HEK293 (cell line): Measurements from ENCODE around the gene TCF15.
A peak's percentile ranks its signal among the peaks of the same experiment; 100 is the strongest.

Experiments used
- CTCF ChIA-PET: fragments of 350-600 bp; formaldehyde crosslinking; extraction: SDS; loops from one replicate; lab custom pipeline; 2021; ENCODE audit warnings: antibody characterized with exemption; lab: Yijun Ruan, JAX
- POLR2A ChIA-PET: fragments of 300-600 bp; formaldehyde crosslinking; extraction: SDS; loops from one replicate; lab custom pipeline; 2020; ENCODE audit warnings: antibody characterized with exemption, inconsistent platforms; lab: Yijun Ruan, JAX
- H3K27ac ChIP-seq: fragments of 200-500 bp; sonication (Bioruptor generic); 2 replicates; pipeline ENCODE4 v1.5.1; 2014; ENCODE audit warnings: low read depth, low read length, control low read depth, inconsistent platforms; ENCODE audit errors: extremely low read depth
- H3K36me3 ChIP-seq, 2 experiments: fragments of 200-500 bp in 1 of 2; sonication (Bioruptor generic) in 1 of 2; 1 replicate in 1 of 2; 2 replicates in 1 of 2; pipeline ENCODE4 v1.5.1; 2014 to 2017; ENCODE audit warnings: inconsistent platforms in 2 of 2, low read length in 2 of 2; ENCODE audit not compliant: control insufficient read depth in 2 of 2, insufficient read depth in 1 of 2
- H3K4me1 ChIP-seq: fragments of 200-500 bp; sonication (Bioruptor generic); 2 replicates; pipeline ENCODE4 v1.5.1; 2014; ENCODE audit warnings: mild to moderate bottlenecking, low read length, inconsistent platforms; ENCODE audit not compliant: control insufficient read depth, insufficient read depth
- H3K4me3 ChIP-seq: 2 replicates; pipeline ENCODE4 v1.5.1; 2011; ENCODE audit warnings: low read depth, mild to moderate bottlenecking, control low read depth, low read length, moderate library complexity
- H3K9me3 ChIP-seq: fragments of 200-500 bp; sonication (Bioruptor generic); 2 replicates; pipeline ENCODE4 v1.5.1; 2014; ENCODE audit warnings: low read depth, low read length, inconsistent platforms; ENCODE audit not compliant: control insufficient read depth, insufficient read depth
- GLIS1 ChIP-seq: fragments of 450-650 bp; formaldehyde crosslinking; IDR thresholded peaks from 2 replicates; pipeline ENCODE4 v1.5.1; 2016; ENCODE audit warnings: missing biosample characterization, missing genetic modification characterization
- GLIS2 ChIP-seq: fragments of 450-650 bp; formaldehyde crosslinking; IDR thresholded peaks from 2 replicates; pipeline ENCODE4 v1.5.1; 2016; ENCODE audit warnings: missing biosample characterization, missing genetic modification characterization
- IKZF3 ChIP-seq: fragments of 450-650 bp; IDR thresholded peaks from 2 replicates; pipeline ENCODE4 v1.5.0; 2018; ENCODE audit warnings: missing biosample characterization, mild to moderate bottlenecking, missing genetic modification characterization, moderate library complexity
- TRIM28 ChIP-seq: IDR thresholded peaks from 2 replicates; pipeline ENCODE4 v1.6.1; 2011; ENCODE audit warnings: low read length, control low read depth, borderline replicate concordance
- ZBTB11 ChIP-seq: fragments of 450-650 bp; formaldehyde crosslinking; conservative IDR thresholded peaks from 2 replicates; pipeline ENCODE4 v1.5.1; 2016; ENCODE audit warnings: low read depth, missing biosample characterization, missing genetic modification characterization
- ZBTB21 ChIP-seq: fragments of 450-650 bp; formaldehyde crosslinking; IDR thresholded peaks from 2 replicates; pipeline ENCODE4 v1.5.1; 2017; ENCODE audit warnings: missing biosample characterization, missing genetic modification characterization
- ZEB2 ChIP-seq: fragments of 450-650 bp; formaldehyde crosslinking; IDR thresholded peaks from 2 replicates; pipeline ENCODE4 v1.5.1; 2016; ENCODE audit warnings: missing biosample characterization, missing genetic modification characterization
- ZFP69B ChIP-seq: fragments of 450-650 bp; formaldehyde crosslinking; IDR thresholded peaks from 2 replicates; pipeline ENCODE4 v1.5.1; 2016; ENCODE audit warnings: missing biosample characterization, missing genetic modification characterization
- ZIC2 ChIP-seq: fragments of 450-650 bp; formaldehyde crosslinking; IDR thresholded peaks from 2 replicates; pipeline ENCODE4 v1.5.1; 2016; ENCODE audit warnings: missing biosample characterization, missing genetic modification characterization
- ZNF114 ChIP-seq: fragments of 450-650 bp; formaldehyde crosslinking; IDR thresholded peaks from 2 replicates; pipeline ENCODE4 v1.5.0; 2017; ENCODE audit warnings: missing biosample characterization, missing genetic modification characterization
- ZNF221 ChIP-seq: fragments of 450-650 bp; formaldehyde crosslinking; IDR thresholded peaks from 2 replicates; pipeline ENCODE4 v1.5.1; 2017; ENCODE audit warnings: missing biosample characterization, missing genetic modification characterization, borderline replicate concordance
- ZNF311 ChIP-seq: fragments of 450-650 bp; formaldehyde crosslinking; IDR thresholded peaks from 2 replicates; pipeline ENCODE4 v1.5.1; 2017; ENCODE audit warnings: missing biosample characterization, missing genetic modification characterization, borderline replicate concordance
- ZNF366 ChIP-seq: fragments of 450-650 bp; formaldehyde crosslinking; conservative IDR thresholded peaks from 2 replicates; pipeline ENCODE4 v1.5.1; 2016; ENCODE audit warnings: missing biosample characterization, missing genetic modification characterization
- ZNF600 ChIP-seq: fragments of 450-650 bp; formaldehyde crosslinking; IDR thresholded peaks from 2 replicates; pipeline ENCODE4 v1.5.1; 2016; ENCODE audit warnings: missing biosample characterization, missing genetic modification characterization
- ZNF629 ChIP-seq: fragments of 450-650 bp; formaldehyde crosslinking; IDR thresholded peaks from 2 replicates; pipeline ENCODE4 v1.5.1; 2017; ENCODE audit warnings: missing biosample characterization, missing genetic modification characterization
- TF ChIP-seq, protein P1 (sequence below): fragments of 450-650 bp; formaldehyde crosslinking; IDR thresholded peaks from 2 replicates; pipeline ENCODE4 v1.5.1; 2016; ENCODE audit warnings: missing biosample characterization, missing genetic modification characterization
- TF ChIP-seq, protein P2 (sequence below): fragments of 450-650 bp; formaldehyde crosslinking; IDR thresholded peaks from 2 replicates; pipeline ENCODE4 v1.5.1; 2016; ENCODE audit warnings: missing biosample characterization, missing genetic modification characterization, low read depth

The TCF15 gene

GRCh38 chr20:623021-623420, 12.9 kb upstream of the TCF15 start:
- no peak for TF ChIP-seq ZIC2 (tag by site-specific recombination)
- TF ChIP-seq, all 188 proteins: peak for 0
- POLR2A ChIA-PET: interaction anchor here (0.9 kb wide), 1 partner anchor 15 kb away, joined by 3 read pairs; no protein-coding TSS in a partner anchor
- CTCF ChIA-PET: interaction anchor here (0.6 to 1.5 kb wide), 5 partner anchors 15 to 760 kb away, joined by 3 to 4 read pairs (median 4); no protein-coding TSS in a partner anchor

DNA sequence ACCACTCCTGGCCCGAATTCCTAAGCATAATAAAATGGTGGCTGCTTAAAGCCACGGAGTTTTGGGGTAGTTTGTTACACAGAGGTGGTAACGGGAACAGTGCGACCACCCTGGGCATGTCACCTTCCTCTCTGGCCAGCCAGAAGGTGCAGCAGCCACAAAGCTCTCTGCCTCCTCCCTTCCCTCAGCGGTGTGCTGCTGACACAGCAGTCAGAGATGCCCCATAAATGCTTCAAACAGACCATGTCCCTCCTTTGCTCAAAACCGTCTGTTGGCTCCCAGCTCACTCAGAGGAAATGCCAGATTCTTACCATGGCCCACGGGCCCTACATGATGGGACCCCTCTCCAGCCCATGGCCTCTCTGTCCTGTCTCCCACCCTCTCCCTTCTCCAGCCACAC, 12.1 kb upstream of the TCF15 start:
- TF ChIP-seq ZBTB11 (tag by site-specific recombination): no peak
- TF ChIP-seq ZNF114 (tag by site-specific recombination): no peak
- no peak for TF ChIP-seq ZNF311 (tag by site-specific recombination)
- no peak for TF ChIP-seq IKZF3 (tag by site-specific recombination)
- Histone ChIP-seq H3K4me3 (no peak overlapping the region), H3K9me3 (no peaks in the 10 kb centered on the region), H3K36me3 (no peaks in the 10 kb centered on the region), H3K4me1 (peaks cover 2% of the 10 kb centered on the region), H3K27ac (no peak overlapping the region)
- CTCF ChIA-PET: interaction anchor here (1.4 to 5.3 kb wide), 2 partner anchors 60 to 118 kb away, joined by 4 to 22 read pairs; no protein-coding TSS in a partner anchor
- POLR2A ChIA-PET: no interaction called here

More at GRCh38 chr20:623021-623420, 12.9 kb upstream of the TCF15 start:
- peaks cover 2% of the 10 kb centered on the region for H3K4me1 ChIP-seq
- H3K9me3 ChIP-seq: no peaks in the 10 kb centered on the region
- no peaks in the 10 kb centered on the region for H3K36me3 ChIP-seq
- H3K27ac ChIP-seq: no peak overlapping the region
- H3K4me3 ChIP-seq: no peak overlapping the region

GRCh38 chr20:621125-621756, 11.1 kb upstream of the TCF15 start:
- Histone ChIP-seq H3K27ac (no peak overlapping the region), H3K9me3 (no peaks in the 10 kb centered on the region), H3K36me3 (no peaks in the 10 kb centered on the region), H3K4me1 (peaks cover 2% of the 10 kb centered on the region), H3K4me3 (no peak overlapping the region)
- ChIA-PET POLR2A (interaction anchor here (0.6 kb wide), 1 partner anchor 209 kb away, joined by 4 read pairs; no protein-coding TSS in a partner anchor), CTCF (interaction anchor here (0.6 to 5.3 kb wide), 6 partner anchors 24 to 402 kb away, joined by 3 to 22 read pairs (median 4); no protein-coding TSS in a partner anchor)
- peak; percentile 83; the same call in 1 of the 2 replicates for TF ChIP-seq ZFP69B (tag by site-specific recombination)
- peak; percentile 37; the same call in 1 of the 2 replicates for TF ChIP-seq ZNF366 (tag by site-specific recombination)
- no peak for TF ChIP-seq ZNF221 (tag by site-specific recombination)
- TF ChIP-seq ZNF600: no peak
- 0 out of 2 replicates have a peak, but pooled peaks have one; percentile 28 for TF ChIP-seq GLIS2 (tag by site-specific recombination)
- TF ChIP-seq, protein P1, sequence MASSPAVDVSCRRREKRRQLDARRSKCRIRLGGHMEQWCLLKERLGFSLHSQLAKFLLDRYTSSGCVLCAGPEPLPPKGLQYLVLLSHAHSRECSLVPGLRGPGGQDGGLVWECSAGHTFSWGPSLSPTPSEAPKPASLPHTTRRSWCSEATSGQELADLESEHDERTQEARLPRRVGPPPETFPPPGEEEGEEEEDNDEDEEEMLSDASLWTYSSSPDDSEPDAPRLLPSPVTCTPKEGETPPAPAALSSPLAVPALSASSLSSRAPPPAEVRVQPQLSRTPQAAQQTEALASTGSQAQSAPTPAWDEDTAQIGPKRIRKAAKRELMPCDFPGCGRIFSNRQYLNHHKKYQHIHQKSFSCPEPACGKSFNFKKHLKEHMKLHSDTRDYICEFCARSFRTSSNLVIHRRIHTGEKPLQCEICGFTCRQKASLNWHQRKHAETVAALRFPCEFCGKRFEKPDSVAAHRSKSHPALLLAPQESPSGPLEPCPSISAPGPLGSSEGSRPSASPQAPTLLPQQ (tag by site-specific recombination): peak; percentile 85
- peak; percentile 65; the same call in 1 of the 2 replicates for TF ChIP-seq ZBTB21 (tag by site-specific recombination)
- TF ChIP-seq, protein P2, sequence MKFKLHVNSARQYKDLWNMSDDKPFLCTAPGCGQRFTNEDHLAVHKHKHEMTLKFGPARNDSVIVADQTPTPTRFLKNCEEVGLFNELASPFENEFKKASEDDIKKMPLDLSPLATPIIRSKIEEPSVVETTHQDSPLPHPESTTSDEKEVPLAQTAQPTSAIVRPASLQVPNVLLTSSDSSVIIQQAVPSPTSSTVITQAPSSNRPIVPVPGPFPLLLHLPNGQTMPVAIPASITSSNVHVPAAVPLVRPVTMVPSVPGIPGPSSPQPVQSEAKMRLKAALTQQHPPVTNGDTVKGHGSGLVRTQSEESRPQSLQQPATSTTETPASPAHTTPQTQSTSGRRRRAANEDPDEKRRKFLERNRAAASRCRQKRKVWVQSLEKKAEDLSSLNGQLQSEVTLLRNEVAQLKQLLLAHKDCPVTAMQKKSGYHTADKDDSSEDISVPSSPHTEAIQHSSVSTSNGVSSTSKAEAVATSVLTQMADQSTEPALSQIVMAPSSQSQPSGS (tag by site-specific recombination): peak; percentile 53; the same call in 1 of the 2 replicates
- peak; percentile 74 for TF ChIP-seq GLIS1 (tag by site-specific recombination)
- TF ChIP-seq ZNF629 (tag by site-specific recombination): peak; percentile 86
- no peak for TF ChIP-seq TRIM28
- TF ChIP-seq ZEB2: 0 out of 2 replicates have a peak, but pooled peaks have one; percentile 30
